ENCODE results near the gene KBTBD13.

The KBTBD13 gene

DNA sequence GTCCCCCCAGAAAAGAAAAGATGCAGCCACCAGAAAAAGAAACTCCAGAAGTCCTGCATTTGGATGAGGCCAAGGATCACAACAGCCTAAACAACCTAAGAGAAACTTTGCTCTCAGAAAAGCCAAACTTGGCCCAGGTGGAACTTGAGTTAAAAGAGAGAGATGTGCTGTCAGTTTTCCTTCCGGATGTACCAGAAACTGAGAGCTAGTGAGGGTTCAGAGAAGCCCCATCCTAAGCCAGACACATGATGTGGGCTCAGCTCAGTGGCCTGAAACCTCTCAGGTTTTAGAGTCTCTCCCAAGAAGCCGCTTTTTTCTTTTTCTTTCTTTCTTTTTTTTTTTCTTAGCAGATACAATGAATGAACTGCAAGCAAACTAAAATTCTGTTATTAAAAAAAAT, 23.6 kb upstream of the KBTBD13 start:
- DNase-seq (ENCODE audit: low spot score): no peak

DNA sequence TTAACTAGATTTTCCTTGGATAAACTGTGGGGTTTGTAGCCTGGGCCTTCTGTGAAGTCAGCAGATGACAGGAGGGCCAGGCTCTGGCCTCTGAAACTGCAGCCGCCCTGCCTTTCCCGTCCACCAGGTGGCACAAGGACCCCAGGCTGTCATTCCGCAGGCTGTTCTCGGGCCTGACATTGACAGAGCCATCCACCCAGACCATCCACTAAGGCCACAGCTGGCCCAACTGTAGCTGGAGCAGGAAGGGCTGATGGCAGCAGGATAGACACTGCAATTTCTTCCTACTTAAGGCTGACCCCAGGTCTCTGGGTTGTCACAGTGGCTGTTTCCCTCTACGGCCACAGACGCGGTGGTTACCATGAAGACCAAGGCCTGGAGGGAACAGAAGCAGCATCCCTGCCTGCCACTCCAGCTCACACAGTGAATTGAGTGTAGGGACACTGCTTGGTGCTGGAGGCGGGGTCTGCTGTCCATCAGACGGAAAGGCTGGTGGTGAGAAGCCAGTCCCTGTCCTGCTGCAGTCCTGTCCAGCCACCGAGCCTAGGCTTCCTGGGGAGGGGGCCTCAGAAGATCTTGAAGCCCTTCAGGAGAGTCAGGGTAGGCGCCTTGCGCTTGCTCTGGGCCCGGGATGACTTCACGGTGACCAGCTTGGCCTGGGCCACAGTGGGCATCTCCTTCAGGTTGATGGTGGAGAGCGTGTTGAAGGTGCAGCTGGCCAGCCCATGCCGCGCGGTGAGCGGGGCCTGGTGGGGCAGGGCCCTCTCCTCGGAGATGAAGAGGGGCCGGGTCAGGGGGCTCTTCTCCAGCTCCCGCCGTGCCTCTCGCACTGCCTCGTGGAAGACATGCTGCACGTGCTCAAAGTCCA, 22.0 kb upstream of the KBTBD13 start:
- DNase-seq (ENCODE audit: low spot score): peak; percentile 92

DNA sequence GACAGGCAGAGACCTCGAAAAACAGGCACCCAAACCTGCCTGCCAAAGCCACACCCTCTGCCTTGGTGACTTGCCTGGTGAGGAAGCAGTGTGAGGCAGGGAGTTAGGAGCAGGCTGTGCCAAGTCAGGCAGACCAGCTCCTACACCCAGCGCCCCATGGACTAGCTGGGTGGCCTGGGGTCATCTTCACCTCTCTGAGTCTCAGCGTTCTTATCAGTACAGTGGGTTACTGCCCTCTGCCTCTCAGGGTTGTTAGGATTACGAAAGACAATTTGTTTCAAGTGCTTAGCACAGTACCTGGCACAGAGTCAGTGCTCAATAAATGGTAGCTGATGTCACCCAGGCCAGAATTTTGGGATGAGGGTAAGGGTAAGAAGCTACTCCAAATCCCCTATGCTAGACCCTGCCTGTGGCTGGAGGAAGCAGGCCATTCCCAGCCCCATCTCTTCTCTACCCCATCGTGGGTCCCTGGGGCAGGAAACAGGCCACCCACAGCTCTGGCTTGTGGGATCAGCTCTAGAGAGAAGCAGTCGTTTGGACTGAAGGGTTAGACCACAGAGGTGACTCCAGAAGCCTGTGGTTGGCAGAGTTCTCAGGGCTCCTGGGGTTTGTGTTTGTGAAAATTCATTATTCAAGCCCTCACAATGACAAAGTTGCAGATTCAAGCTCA, 21.2 kb upstream of the KBTBD13 start:
- DNase-seq (ENCODE audit: low spot score): peak; percentile 59

DNA sequence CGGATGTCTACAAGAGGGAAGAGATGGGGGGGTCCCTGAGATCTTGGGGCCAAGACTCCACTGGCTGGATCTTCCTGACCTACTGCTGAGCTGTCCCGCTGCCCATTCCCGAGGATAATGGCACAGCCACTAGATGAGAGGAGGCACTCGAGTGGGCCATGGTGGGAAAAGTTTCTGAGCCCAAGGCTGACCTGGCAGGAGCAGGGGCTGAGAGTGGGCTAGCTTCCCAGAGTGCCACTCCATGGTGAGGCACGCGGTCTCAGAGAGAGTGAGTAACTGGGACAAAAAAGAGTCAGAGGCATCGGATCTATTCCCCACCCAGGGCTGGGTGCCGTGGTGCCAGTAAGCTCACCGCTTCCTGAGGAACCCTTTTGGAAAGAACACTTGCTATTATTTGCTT, 20.4 kb upstream of the KBTBD13 start:
- no peak for DNase-seq (ENCODE audit: low spot score)

DNA sequence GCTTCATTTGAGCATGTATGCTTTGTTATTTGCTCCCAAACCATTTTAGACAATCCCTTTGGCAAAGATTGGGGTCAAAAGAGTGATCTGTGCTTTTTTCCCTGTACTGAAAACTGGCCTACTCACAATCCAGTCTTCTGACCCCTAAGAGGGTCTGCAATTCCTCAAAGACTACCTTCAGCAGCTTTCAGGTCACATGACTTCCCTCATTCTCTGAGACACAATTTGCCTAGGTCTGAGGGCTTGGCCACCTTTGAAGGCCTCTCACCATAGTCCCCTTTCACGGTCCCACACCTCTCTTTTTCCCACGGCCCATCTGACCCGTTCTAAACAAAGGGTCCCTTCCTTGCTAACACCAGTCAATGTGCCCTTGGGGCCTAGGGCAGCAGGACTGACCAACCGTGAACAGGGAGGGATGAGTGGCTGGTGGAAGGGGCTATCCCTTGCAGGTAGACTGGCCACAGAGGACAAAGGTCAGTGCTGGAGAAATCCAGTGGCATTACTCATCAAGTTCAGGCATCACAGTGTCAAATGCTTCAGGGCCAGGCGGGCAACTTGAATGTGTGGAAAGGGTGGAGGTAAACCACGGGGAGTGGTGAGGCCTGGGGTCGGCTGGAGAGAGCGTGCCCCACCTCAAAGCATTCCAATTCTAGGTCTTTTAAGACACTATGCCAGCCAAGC, 19.5 kb upstream of the KBTBD13 start:
- peak; percentile 91 for DNase-seq (ENCODE audit: low spot score)

DNA sequence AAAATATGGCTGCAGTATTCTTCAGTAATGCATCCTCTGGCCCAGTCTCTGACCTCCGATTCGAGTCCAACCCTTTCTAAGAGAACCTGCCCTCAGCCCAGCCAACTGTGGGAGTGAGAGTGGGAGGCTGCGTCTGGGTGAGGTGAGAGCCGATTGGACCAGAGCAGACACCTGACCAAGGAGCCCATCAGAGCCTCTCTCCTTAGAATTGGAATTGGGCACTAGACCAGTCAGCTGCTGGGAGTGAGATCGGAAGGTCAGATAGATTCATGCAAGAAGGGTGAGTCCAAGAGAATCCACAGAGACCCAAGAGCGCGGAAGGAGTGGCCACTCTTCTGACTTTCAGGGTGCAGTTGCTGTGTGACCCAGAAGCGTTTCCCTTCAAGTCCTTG, 19.0 kb upstream of the KBTBD13 start:
- DNase-seq (ENCODE audit: low spot score): no peak

DNA sequence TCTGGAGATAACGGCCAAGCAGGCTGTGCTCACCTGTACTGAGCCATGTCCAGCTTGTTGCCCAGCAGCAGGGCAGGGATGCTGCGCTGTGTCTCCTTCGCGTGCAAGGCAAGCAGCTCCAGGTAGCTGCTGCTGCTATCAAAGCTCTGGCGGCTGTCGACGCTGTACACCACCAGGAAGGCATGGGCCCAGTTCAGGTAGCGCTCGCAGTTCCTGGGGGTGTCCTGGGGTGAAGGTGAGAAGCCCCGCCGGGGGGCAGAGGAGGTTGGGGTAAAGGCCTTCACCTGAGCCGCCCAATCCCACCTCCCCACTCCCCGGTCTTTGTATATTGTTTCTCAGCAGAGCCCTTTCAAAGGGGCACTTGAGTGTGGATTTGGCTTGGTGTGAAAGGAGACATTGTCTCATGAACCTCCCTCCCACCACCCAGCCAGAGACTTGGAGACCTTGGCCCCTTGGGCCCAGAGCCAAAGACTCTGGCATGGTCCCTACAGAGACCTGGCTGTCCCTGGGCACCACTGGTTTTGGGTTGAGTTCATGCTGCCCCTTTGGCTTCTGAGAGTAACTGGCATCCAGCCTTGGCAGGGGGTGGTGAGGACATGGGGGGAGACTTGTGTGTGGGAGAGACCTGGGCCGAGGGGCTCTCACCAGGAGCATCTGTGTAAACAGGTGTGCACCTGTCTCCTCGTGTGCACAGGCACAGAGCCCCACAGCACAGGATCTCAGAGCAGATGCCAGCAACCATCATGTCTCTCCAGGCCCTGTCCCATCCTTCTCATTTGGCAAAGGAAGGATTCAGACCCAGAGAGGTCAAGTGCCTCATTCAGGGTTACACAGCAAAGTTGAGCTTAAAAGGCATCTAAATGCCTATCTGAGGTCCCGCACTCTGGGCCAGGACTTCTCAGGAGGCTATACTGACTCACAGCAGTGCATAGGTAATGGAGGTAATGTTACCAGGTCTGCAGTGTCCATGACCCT, 17.9 kb upstream of the KBTBD13 start:
- no peak for DNase-seq (ENCODE audit: low spot score)

DNA sequence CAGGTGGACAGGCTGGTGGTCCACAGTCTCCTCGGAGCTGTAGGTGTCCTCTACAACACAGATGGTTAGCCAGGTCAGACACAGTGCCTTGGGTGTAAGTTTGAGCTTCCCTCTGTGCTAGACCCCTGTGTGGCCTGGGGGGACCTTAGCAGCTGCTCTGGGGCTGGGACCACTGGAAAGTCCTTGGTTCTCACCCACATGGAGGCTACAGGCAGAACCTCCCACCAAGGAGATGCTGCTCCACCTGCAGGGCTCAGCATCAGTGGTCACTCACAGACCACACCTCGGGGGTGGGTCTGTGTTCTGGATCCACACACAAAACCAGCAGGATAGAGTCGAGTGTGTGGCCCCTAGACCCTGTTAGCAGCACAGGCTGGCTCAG, 17.2 kb upstream of the KBTBD13 start:
- DNase-seq (ENCODE audit: low spot score): no peak

DNA sequence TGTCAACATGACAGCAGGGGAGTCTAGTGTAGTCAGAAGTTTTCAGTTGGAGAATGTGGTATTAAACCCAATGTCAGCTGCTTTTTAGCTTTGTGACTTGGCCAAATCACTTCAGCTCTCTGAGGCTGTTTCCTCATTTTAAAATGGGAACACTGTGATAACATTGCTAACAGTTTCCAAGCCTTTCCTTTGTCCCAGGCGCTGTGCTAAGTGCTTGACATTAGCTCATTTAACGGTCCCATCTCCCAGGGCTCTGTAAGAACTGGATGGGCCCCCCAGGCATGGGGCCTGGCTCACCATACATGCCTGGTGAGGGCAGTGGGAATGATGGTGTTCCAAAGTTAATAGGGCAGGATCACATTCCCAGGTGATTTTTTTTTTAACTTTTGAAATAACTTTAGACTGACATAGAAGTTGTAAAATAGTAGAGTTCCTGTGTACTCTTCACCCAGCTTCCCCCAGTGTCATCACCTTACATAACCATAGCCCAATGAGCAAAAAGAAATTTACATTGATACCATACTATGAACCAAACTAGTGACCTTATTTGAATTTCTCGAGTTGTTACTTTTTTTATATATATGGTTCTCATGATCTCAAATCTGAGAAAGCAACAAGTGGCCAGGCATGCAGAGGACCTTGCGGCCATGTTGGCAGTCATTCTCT, 16.5 kb upstream of the KBTBD13 start:
- DNase-seq (ENCODE audit: low spot score): no peak

DNA sequence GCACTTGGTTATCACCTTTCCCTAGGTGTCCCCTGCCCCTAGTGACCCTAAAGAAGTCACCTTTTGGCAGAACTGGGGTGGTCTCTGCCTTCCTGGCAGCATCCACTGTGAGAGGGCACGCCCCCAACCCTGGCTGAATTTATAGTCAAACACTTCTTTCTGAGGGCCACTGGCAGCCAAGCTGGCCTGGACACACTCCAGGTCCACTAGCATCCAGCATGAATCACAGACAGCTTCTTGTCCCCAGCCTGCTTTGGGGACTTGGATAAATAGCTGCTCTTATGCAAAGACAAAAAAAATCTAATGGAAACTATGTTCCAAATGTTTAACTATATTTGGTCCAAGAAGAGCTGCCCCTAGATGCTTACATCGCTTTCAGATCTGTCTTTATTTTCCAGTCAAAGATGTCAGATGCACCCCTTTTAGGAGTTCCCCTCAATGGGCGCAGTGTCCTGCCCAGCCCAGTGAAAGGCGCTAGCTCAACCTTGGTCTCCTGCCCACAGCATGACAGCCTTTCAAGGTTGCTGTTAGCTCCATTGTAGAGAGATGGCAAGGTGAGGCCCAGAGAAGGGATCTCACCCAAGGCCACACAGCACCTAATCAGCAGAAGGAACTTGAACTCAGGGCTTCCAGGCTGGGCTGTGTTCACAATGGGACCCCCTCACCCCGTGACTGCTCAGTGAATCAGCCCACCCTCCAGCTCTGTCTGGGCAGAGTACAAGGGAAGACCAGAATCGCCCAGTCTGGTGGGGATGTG, 15.7 kb upstream of the KBTBD13 start:
- no peak for DNase-seq (ENCODE audit: low spot score)

DNA sequence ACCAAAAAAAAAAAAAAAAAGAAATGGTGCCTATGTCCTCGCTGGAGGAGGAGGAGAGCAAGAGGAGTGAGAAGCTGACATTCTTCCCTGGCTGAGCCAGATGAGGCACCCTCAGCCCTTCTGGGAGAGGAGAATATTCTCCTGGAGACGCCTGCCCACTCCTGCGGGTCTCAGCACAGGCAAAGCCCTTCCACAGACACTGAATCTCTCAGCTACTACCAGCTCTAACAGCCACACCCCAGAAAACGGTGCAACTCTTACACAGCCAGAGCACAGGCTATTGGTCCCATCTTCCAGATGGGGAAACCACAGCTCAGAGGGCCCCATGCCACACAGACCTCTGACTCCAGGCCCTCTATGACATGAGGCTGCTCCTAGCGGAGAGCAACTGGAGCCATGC, 14.5 kb upstream of the KBTBD13 start:
- DNase-seq (ENCODE audit: low spot score): no peak

DNA sequence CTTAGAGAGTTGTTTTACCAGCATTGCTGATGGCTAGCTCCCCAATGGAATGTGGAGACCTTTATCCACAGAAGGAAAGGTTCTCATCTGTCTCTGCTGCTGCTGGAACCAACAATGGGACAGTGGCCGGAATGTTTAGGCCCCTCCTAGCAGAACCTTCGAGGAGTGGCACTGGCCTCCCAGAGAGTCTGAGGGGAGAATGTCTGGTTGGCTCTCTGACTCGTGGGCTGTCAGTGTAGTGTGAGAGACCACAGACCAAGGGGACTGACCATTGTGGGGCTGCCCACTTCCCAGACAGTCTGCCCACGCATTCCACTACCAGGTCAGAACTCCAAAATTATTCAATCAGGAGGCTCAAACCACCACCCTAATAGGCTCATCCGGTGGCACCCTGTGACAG, 13.8 kb upstream of the KBTBD13 start:
- DNase-seq (ENCODE audit: low spot score): no peak

DNA sequence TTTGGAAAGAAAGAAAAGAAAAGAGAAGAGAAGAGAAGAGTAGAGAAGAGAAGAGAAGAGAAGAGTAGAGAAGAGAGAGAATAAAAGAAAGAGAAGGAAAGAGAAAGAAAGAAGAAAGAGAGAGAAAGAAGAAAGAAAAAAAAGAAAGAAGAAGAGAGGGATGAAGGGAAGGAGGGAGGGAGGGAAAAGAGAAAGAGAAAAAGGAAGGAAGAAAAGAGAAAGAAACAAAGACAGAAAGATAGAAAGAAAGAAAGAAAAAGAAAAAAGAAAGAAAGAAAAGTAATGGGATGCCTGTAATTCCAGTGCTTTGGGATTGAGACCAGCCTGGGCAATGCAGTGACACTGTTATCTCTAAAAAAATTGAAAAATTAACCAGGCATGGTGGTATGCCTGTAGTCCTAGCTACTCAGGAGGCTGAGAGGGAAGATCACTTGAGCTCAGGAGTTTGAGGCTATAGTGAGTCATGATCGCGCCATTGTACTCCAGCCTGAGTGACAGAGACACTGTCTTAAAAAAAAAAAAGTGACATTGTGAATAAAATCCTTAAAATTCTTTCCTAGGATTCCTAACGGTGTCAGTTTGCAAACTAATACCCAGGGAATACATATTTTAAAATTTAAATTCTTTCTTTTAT, 10.4 kb upstream of the KBTBD13 start:
- DNase-seq (ENCODE audit: low spot score): no peak

DNA sequence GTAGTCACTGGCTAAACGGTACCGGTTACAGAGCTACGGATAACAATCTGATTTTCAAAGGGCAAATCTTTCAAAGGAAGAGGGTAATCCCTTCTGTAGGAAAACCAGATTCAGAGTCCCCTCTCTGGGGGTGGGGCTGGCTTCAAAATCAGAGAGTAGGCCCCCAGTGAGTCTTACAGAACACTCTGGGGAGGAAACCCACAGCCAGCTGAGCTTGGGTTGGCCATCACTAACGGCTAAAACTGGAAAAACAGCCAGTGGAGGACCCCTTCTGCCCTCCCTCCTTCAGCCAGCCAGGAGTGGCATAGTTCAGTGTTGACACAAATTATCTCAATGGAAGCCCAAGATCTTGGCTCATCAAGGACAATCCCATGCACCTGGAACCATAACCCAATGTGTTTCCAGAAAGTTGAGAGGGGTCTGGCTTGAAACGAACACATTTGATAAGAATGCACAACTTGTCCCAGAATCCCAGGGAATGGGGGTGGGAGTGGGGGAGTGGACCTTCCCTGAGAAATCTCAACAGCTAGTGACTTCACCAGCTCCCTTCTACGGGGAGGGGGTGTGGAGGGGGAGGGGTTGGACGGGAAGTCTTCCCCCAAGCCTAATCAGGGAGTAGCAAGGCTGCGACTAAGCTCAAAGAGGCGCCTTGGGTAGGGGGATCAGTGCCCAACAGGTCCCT, 9.8 kb upstream of the KBTBD13 start:
- DNase-seq (ENCODE audit: low spot score): no peak

DNA sequence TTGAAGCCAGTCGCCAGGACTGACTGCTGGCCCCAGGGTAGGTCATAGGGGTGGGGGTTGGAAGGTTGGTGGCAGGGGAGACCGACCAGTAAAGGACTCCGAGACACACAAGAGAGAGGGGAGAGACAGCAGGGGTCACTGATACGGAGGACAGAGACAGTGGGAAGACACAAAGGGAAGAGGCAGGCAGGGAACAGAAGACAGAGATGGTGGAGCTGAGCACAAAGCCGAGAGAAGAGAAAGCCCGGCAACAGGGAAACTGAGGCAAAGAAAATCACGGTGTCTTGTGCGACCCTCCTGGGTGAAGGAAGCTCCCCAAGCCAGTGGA, 9.3 kb upstream of the KBTBD13 start:
- DNase-seq (ENCODE audit: low spot score): no peak

DNA sequence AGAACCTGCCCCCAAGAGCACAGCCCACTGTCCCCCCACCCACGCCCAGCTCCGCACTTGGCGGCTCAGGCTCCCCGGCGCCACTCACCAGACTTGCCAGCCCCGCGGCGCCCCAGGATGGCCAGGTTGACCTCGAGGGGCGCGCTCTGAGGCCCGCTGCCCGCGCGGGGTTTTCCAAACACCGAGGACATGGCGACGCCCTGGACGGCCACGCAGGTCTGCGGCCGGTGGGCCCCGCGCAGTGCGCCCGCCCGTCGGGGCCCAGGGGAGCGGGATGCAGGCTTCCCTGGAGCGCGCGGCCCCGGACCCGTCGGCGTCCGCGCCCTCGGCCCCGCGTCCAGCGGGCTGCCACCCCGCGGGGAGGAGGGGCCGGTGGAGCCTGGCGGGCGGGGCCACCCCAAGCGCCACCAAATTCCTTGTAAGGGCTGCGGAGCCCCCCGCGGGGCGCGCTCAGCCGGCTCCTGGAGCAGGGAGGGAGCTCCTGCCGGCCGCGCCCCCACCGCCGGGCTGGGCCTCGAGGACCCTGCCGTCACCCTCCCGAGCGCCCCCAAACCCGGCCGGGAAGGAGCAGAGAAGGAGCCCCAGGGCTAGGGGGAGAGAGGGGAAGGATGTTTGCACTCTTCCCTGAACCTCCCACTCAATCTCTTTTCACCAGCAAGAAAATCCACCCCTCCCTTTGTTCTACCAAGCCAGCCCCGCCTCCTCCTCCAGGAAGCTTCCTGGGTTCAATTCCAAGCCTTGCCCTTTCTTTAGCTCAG, 8.7 kb upstream of the KBTBD13 start, which contains the start of gene RASL12:
Gene RASL12 (minus strand): TSS at position 347 of the 758 bp plus-strand sequence. CDS start 156 bp downstream, at position 191.
- DNase-seq (ENCODE audit: low spot score): peak; percentile 79

DNA sequence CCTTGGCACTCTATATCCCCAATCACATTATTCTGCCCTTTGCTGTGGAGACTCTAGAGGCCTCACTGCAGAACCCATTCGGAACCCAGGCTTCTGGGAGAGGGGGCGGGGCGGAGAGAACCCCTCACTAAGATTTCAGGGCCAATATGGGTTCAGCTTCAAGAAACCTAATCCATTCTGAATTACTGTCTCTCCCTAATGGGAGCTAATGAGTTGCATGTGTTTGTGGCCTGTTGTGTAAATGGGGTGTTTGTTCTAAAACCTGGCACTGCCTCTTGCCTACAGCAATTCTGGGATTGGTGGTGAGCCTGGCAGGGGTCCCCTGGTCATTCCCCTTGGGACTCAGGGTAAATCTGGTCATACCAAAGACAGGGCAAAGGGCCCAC, 8.2 kb upstream of the KBTBD13 start:
- DNase-seq (ENCODE audit: low spot score): no peak

DNA sequence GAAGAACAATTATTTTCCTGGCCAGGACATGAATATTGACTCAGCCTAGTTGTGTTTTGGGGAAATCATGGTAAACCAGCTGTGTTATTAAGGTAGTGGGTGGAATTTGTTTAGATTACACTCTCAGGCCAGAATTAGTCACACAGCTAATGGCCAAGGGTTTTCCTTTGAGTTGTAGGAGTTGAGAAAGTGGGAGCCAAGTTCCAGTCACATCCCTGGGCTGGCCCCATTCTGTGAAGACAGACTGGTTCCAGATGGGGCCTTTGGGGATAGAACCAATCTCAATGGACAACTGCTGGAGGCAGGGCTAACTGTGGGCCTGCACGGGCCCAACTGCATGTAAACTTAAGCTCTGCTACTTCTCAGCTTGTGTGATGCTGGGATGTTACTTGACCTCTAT, 7.4 kb upstream of the KBTBD13 start:
- no peak for DNase-seq (ENCODE audit: low spot score)
